Esophagus squamous epithelium (tissue), 4 donors: Measurements from ENCODE around the gene NCKAP5.

ENCODE experiments used
- POLR2A ChIP-seq, 4 donors: fragments of 450-650 bp; IDR thresholded peaks; one replicate each; pipeline ENCODE4 v1.6.1; 2017; ENCODE audit warnings: antibody characterized with exemption in 4 of 4, mild to moderate bottlenecking in 4 of 4, moderate library complexity in 3 of 4
- TF ChIP-seq, protein P1 (sequence below), 6 experiments: fragments of 450-650 bp in 4 of 6; fragments of 200-600 bp in 2 of 6; sonication (generic) in 2 of 6; IDR thresholded peaks; one replicate each; pipeline ENCODE4 v1.5.1; 2016 to 2019; ENCODE audit warnings: antibody characterized with exemption in 6 of 6, mild to moderate bottlenecking in 4 of 6, moderate library complexity in 4 of 6

DNA sequence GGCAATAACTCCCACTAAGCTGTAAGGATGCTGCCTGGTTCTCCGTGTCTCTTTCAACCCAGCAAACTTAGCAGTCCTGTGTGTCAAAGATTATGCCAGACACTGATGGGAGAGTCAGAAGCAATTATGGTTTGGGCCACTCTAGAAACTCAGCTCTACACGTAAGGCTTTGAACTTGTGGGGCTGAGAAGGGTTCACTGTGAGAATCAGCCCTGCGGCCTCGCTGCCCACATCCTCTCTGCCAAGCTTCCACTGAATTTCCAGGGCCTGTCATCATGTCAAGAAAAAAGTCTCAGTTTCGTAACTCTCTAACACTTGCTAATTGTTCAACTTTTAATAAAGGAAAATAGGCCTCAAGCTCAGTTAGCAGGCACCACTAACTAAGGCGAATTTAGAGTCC, 589.4 kb downstream of the NCKAP5 start:
- TF ChIP-seq, protein P1, sequence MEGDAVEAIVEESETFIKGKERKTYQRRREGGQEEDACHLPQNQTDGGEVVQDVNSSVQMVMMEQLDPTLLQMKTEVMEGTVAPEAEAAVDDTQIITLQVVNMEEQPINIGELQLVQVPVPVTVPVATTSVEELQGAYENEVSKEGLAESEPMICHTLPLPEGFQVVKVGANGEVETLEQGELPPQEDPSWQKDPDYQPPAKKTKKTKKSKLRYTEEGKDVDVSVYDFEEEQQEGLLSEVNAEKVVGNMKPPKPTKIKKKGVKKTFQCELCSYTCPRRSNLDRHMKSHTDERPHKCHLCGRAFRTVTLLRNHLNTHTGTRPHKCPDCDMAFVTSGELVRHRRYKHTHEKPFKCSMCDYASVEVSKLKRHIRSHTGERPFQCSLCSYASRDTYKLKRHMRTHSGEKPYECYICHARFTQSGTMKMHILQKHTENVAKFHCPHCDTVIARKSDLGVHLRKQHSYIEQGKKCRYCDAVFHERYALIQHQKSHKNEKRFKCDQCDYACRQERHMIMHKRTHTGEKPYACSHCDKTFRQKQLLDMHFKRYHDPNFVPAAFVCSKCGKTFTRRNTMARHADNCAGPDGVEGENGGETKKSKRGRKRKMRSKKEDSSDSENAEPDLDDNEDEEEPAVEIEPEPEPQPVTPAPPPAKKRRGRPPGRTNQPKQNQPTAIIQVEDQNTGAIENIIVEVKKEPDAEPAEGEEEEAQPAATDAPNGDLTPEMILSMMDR (IDR thresholded peaks at IDR 0.05) = no peak
- TF ChIP-seq POLR2A (IDR thresholded peaks at IDR 0.05) = no peak
